ENCODE data around the gene MOB1B. TPM values are rescaled to one million over a fixed set of nuclear protein-coding genes. Genes with fewer than 3 reads are reported as not detected.
A peak's percentile ranks its signal among the peaks of the same experiment; 100 is the strongest.

Gene MOB1B
- total and polyA plus RNA-seq, 2 of the 13 experiments (the other 11 are each of a cell fraction or from before 2014, with no cell fraction given): 3.9 to 4.0 TPM

DNA sequence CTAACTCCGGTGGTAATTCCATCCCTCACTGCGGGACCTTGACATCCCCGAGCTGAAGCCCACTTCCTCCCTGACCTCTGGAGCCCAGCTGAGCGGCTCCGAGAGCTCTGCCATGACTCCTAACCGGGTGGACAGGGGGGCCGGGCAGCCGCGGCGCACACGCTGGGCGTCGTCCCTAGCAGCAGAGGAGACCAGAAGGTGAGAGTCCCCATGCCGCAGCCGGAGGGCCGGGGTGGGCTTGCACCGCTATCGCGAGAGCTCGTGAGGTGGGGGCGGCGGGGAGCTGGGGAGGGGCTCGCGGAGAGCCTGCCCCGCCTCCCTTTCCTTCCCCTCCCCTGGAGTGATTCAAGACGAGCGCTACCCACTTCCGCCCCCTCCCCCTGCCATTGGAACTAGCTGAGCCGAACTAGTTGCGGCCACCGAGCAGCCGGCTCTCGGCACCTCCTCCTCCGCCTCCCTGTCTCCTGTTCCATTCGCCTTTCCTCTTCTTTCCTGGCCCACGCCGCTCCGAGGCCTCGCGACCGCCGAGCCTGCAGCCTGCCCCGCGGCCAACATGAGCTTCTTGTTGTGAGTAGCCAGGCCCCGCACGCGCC lies at the start of gene MOB1B (continued):
- TF ChIP-seq ZNF619 (CRISPR knock-in tag; IDR thresholded peaks at IDR 0.05) (0 out of 2 replicates have a peak, but pooled peaks have one; percentile 42), MEIS2 (CRISPR knock-in tag; IDR thresholded peaks at IDR 0.05) (0 out of 2 replicates have a peak, but pooled peaks have one; percentile 12), ZNF235 (CRISPR knock-in tag; IDR thresholded peaks at IDR 0.05; ENCODE audit: borderline replicate concordance) (no peak), ZFP41 (CRISPR knock-in tag; IDR thresholded peaks at IDR 0.05; ENCODE audit: borderline replicate concordance) (0 out of 2 replicates have a peak, but pooled peaks have one; percentile 55), KLF16 (CRISPR knock-in tag; IDR thresholded peaks at IDR 0.05) (peak in 1 of 2 experiments; percentile 79; a peak in 2 of 4 replicates), CREM (IDR thresholded peaks at IDR 0.05) (peak; percentile 29; the same call in 1 of the 2 replicates), CREM (CRISPR knock-in tag; IDR thresholded peaks at IDR 0.05) (no peak), ZMYM2 (CRISPR knock-in tag; IDR thresholded peaks at IDR 0.05) (no peak), HMGXB4 (CRISPR knock-in tag; IDR thresholded peaks at IDR 0.05; ENCODE audit: borderline replicate concordance in 1 of 2, low read depth in 1 of 2) (peak; percentile 71 to 83), CHD2 (IDR thresholded peaks at IDR 0.05; ENCODE audit: low read depth, low read length) (peak; percentile 91), HMG20A (CRISPR knock-in tag; IDR thresholded peaks at IDR 0.05; ENCODE audit: borderline replicate concordance) (no peak), TFE3 (CRISPR knock-in tag; IDR thresholded peaks at IDR 0.05) (peak; percentile 53; the same call in 1 of the 2 replicates), CREB3 (CRISPR knock-in tag; IDR thresholded peaks at IDR 0.05) (0 out of 2 replicates have a peak, but pooled peaks have one; percentile 52), FOXA1 (IDR thresholded peaks at IDR 0.05) (no peak), FOXA1 (CRISPR knock-in tag; IDR thresholded peaks at IDR 0.05) (no peak), ZNF264 (CRISPR knock-in tag; IDR thresholded peaks at IDR 0.05) (peak; percentile 73; the same call in 1 of the 2 replicates), AGO2 (optimal IDR thresholded peaks at IDR 0.05; ENCODE audit: low read depth, low read length) (no peak), GABPB1 (CRISPR knock-in tag; IDR thresholded peaks at IDR 0.05) (peak; percentile 88), CCDC6 (CRISPR knock-in tag; IDR thresholded peaks at IDR 0.05) (peak; percentile 37; the same call in 1 of the 2 replicates), KAT2B (IDR thresholded peaks at IDR 0.05; ENCODE audit: borderline replicate concordance, low read depth, low read length) (no peak), ZMYM4 (CRISPR knock-in tag; IDR thresholded peaks at IDR 0.05) (peak; percentile 89), GABPA (IDR thresholded peaks at IDR 0.05; ENCODE audit: low read depth, low read length) (no peak), GABPA (CRISPR knock-in tag; IDR thresholded peaks at IDR 0.05; ENCODE audit: low read depth) (peak; percentile 73), ZNF33A (CRISPR knock-in tag; IDR thresholded peaks at IDR 0.05; ENCODE audit: borderline replicate concordance) (0 out of 2 replicates have a peak, but pooled peaks have one; percentile 39), ZNF713 (CRISPR knock-in tag; IDR thresholded peaks at IDR 0.05) (0 out of 2 replicates have a peak, but pooled peaks have one; percentile 56), POLR2G (IDR thresholded peaks at IDR 0.05; ENCODE audit: low read depth, low read length) (peak; percentile 74), HDAC1 (CRISPR knock-in tag; IDR thresholded peaks at IDR 0.05) (peak; percentile 78)
- TF ChIP-seq, protein P1, sequence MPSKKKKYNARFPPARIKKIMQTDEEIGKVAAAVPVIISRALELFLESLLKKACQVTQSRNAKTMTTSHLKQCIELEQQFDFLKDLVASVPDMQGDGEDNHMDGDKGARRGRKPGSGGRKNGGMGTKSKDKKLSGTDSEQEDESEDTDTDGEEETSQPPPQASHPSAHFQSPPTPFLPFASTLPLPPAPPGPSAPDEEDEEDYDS (CRISPR knock-in tag; IDR thresholded peaks at IDR 0.05): peak; percentile 60
